T-cell (primary cell): ENCODE results near the gene UGT1A1. TPM values are rescaled to one million over a fixed set of nuclear protein-coding genes. Genes with fewer than 3 reads are reported as not detected.

Experiments
- ATAC-seq, 4 experiments: fragments of 200-7000 bp in 3 of 4; fragments of 150-1000 bp in 1 of 4; cut with Tn5 transposase; replicated peaks in 1 of 4; 1 replicate in 3 of 4; 2 replicates in 1 of 4; pipeline ENCODE4 v1.10.0; 2021; ENCODE audit warnings: moderate library complexity in 3 of 4, mild to moderate bottlenecking in 2 of 4, moderate number of reproducible peaks in 1 of 4
- CTCF ChIA-PET, 2 donors: fragments of 300-600 bp; sonication (Branson Sonifier 250); formaldehyde crosslinking; loops; one replicate each; lab custom pipeline; 2022; ENCODE audit warnings: antibody characterized with exemption in 2 of 2; lab: Charles Lee
- POLR2A ChIA-PET, 2 donors: fragments of 300-600 bp; sonication (Branson Sonifier 250); formaldehyde crosslinking; loops; one replicate each; lab custom pipeline; 2022; ENCODE audit warnings: antibody characterized with exemption in 2 of 2; lab: Charles Lee
- DNase-seq, 35 experiments: peaks; one replicate each; pipeline versions ENCODE4 v3.0.0 to v3.0.0-alpha.2; 2013 to 2023
- H3K27ac ChIP-seq: one replicate; pipeline ENCODE4 v1.5.1; 2013; ENCODE audit warnings: low read length
- H3K27me3 ChIP-seq, 2 experiments: replicated peaks in 1 of 2; 1 replicate in 1 of 2; 2 replicates in 1 of 2; pipeline versions ENCODE4 v1.6.1 to v1.7.0; 2013; ENCODE audit warnings: low read length in 1 of 2, mixed read lengths in 1 of 2; ENCODE audit not compliant: control insufficient read depth in 2 of 2, insufficient read depth in 2 of 2; ENCODE audit errors: extremely low read depth in 1 of 2
- H3K36me3 ChIP-seq, 2 donors: 1 replicate in 1 of 2; 2 replicates in 1 of 2; pipeline versions ENCODE4 v1.6.1 to v1.7.0; 2013; ENCODE audit warnings: low read length in 1 of 2; ENCODE audit not compliant: control insufficient read depth in 2 of 2, insufficient read depth in 1 of 2; ENCODE audit errors: extremely low read depth in 1 of 2
- H3K4me1 ChIP-seq, 2 experiments: 1 replicate in 1 of 2; 2 replicates in 1 of 2; pipeline versions ENCODE4 v1.6.1 to v1.7.0; 2013; ENCODE audit warnings: low read length in 2 of 2, mixed read lengths in 1 of 2; ENCODE audit not compliant: insufficient read depth in 2 of 2, control insufficient read depth in 1 of 2; ENCODE audit errors: extremely low read depth in 1 of 2
- H3K4me3 ChIP-seq, 2 donors: 1 replicate in 1 of 2; 2 replicates in 1 of 2; pipeline versions ENCODE4 v1.5.1 to v1.7.0; 2013; ENCODE audit warnings: mild to moderate bottlenecking in 2 of 2, low read length in 1 of 2, moderate library complexity in 1 of 2; ENCODE audit not compliant: control insufficient read depth in 1 of 2; ENCODE audit errors: extremely low read depth in 1 of 2
- H3K9me3 ChIP-seq: 2 replicates; pipeline ENCODE4 v1.7.0; 2013
- H3K27ac Mint-ChIP-seq, 2 donors: one replicate each; pipeline ENCODE4 v1.8.0; 2020 to 2021; ENCODE audit warnings: mild to moderate bottlenecking in 2 of 2, mixed read lengths in 2 of 2
- H3K27me3 Mint-ChIP-seq, 2 donors: one replicate each; pipeline ENCODE4 v1.8.0; 2021 to 2022; ENCODE audit warnings: mixed read lengths in 2 of 2
- H3K36me3 Mint-ChIP-seq: one replicate; pipeline ENCODE4 v1.8.0; 2021; ENCODE audit warnings: mixed read lengths
- H3K4me1 Mint-ChIP-seq, 3 donors: one replicate each; pipeline ENCODE4 v1.8.0; 2020 to 2022; ENCODE audit warnings: mixed read lengths in 3 of 3, mild to moderate bottlenecking in 1 of 3
- H3K4me3 Mint-ChIP-seq, 3 donors: one replicate each; pipeline ENCODE4 v1.8.0; 2020 to 2022; ENCODE audit warnings: mild to moderate bottlenecking in 3 of 3, mixed read lengths in 3 of 3, moderate library complexity in 3 of 3
- H3K9me3 Mint-ChIP-seq, 3 donors: one replicate each; pipeline ENCODE4 v1.8.0; 2020 to 2022; ENCODE audit warnings: mixed read lengths in 3 of 3
- WGBS: methylation state at CpG from one replicate; pipeline ENCODE4 v1.1.5; 2013; ENCODE audit warnings: missing lambda C conversion rate; ENCODE audit not compliant: insufficient coverage; 5-methylcytosine and 5-hydroxymethylcytosine counted together
- total RNA-seq, 35 experiments: library from RNA in 6 of 35; stranded (reverse) in 6 of 35; fragments of 120-200 nt in 1 of 35; gene quantifications; one replicate each; pipeline versions ENCODE4 v1.2.1 to v1.2.4 and lab custom pipeline; 2013 to 2026

UGT1A1 gene
- total RNA-seq, 5 donors from 2014 or later (not counting 1 experiment from before 2014, with no cell fraction given): not detected

DNA sequence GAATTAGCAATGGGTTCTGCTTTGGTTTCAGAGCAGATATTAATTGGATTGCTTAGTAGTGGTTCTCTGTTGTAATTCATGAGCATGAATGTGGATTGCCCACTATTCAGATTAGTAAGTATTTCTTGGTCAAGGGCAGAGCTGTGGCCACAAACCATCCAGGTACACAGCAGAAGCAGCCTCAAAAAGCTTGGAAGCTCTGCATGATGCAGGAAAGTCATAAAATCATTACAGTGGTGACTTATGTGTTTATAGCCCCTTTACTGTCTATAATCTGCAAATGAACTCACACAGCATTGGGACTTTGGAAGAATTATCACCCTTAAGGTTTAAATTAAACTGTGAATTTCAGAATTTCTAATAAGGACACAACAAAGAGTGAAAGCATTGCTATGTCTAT lies 1.9 kb upstream of the UGT1A1 start:
- ChIA-PET CTCF (no interaction called here), POLR2A (no interaction called here)
- H3K4me3 Mint-ChIP-seq: no peak overlapping the region
- Histone ChIP-seq H3K36me3 (no peaks in the 10 kb centered on the region), H3K9me3 (no peaks in the 10 kb centered on the region), H3K27ac (no peak overlapping the region), H3K27me3 (peaks cover 0 to 2% of the 10 kb centered on the region in 2 experiments), H3K4me3 (no peak overlapping the region), H3K4me1 (no peaks in the 10 kb centered on the region)
- H3K27ac Mint-ChIP-seq: no peak overlapping the region
- ATAC-seq (no peak), DNase-seq (no peak)
- no peaks in the 10 kb centered on the region for H3K36me3 Mint-ChIP-seq
- no peaks in the 10 kb centered on the region for H3K4me1 Mint-ChIP-seq
- peaks cover 0 to 8% of the 10 kb centered on the region in 2 donors for H3K27me3 Mint-ChIP-seq
- H3K9me3 Mint-ChIP-seq: no peaks in the 10 kb centered on the region

DNA sequence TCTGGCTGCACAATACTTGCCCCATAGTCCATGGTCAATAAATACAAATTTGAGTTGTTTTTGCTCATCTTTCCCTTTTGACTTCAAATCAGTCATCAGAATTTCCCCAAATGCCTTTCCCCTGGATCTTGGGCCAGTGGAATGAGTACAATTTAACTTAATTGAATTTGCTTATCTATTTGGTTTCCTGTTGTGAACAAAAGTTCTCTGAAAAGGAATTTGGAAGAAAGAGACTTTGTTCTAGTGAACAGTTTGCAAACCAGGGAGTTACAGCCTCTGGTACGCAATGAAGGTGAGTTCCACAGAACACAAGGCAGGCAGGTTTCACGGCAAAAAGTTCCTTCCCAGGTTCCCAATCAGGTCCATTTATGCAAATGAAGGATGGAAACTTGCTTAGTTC lies 1.2 kb upstream of the UGT1A1 start:
- Histone ChIP-seq H3K27ac (no peak overlapping the region), H3K27me3 (peaks cover 0 to 2% of the 10 kb centered on the region in 2 experiments), H3K4me1 (no peaks in the 10 kb centered on the region), H3K4me3 (no peak overlapping the region), H3K36me3 (no peaks in the 10 kb centered on the region), H3K9me3 (no peaks in the 10 kb centered on the region)
- DNase-seq (no peak), ATAC-seq (no peak)
- Mint-ChIP-seq H3K27ac (no peak overlapping the region), H3K27me3 (peaks cover 5 to 14% of the 10 kb centered on the region in 2 donors), H3K9me3 (no peaks in the 10 kb centered on the region), H3K4me1 (no peaks in the 10 kb centered on the region), H3K4me3 (no peak overlapping the region), H3K36me3 (no peaks in the 10 kb centered on the region)
- POLR2A ChIA-PET: no interaction called here
- CTCF ChIA-PET: no interaction called here
- no CpG with 5 or more reads among the region's 2 CpGs for WGBS

DNA sequence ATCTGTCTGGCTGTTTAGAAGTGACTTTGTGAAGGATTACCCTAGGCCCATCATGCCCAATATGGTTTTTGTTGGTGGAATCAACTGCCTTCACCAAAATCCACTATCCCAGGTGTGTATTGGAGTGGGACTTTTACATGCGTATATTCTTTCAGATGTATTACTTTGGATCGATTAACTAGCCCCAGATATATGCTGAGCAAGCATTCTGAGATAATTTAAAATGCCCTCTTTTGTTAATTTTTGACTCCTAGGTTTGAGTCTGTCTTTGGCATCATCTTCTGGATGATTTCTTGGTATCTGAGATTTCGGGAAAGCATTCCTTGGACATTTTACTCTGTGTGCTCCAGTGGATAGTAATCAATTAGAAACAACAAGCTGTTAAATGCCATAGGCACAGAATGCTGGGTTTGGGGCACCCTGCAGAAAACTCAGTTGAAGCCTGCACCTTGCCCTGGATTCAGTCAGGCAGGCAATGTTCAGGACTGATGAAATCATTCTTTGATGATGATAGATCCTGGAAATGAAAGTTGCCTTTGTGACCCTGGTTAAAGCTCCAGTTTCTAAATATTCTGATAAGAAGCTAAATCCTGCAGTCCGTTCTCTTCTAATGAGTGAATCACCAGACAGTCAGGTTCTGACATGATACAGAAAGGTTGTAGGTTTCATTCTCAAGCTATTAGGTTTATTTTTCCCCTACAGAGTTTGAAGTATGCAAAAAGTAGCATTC lies 1.1 kb downstream of the UGT1A1 start:
- Mint-ChIP-seq H3K27ac (no peak overlapping the region), H3K4me3 (no peak overlapping the region), H3K36me3 (no peaks in the 10 kb centered on the region), H3K9me3 (no peaks in the 10 kb centered on the region), H3K27me3 (peaks cover 19 to 22% of the 10 kb centered on the region in 2 donors), H3K4me1 (no peaks in the 10 kb centered on the region)
- H3K4me3 ChIP-seq: no peak overlapping the region
- H3K27me3 ChIP-seq: peaks cover 0 to 10% of the 10 kb centered on the region in 2 experiments
- no peaks in the 10 kb centered on the region for H3K9me3 ChIP-seq
- 50% methylated on average over 1 of the region's 4 CpGs for WGBS
- ChIA-PET CTCF (no interaction called here), POLR2A (no interaction called here)
- no peaks in the 10 kb centered on the region for H3K36me3 ChIP-seq
- ATAC-seq (no peak), DNase-seq (no peak)
- H3K27ac ChIP-seq: no peak overlapping the region
- H3K4me1 ChIP-seq: no peaks in the 10 kb centered on the region

DNA sequence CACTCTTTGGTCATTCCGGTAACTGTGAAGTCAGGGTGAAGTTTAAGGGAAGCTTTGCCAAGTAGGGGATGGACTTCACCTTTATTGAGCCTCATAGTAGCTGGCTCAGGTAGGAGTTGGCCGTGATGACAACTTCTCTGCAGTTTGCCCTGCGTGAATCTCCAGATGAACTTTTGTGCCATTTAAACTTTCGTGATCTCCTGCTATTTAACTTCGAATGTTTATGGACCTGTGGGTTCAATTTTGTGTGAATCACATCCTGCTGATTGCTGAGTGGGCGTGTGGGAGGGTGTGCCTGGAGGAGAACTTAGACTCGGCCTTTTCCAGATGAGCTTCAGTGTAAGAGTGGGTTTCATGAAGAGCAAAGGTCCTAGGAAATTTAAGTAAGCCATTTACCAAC lies 4.2 kb downstream of the UGT1A1 start:
- H3K4me1 Mint-ChIP-seq: no peaks in the 10 kb centered on the region
- H3K27ac ChIP-seq: no peak overlapping the region
- H3K27ac Mint-ChIP-seq: no peak overlapping the region
- ATAC-seq (no peak), DNase-seq (no peak)
- ChIA-PET CTCF (no interaction called here), POLR2A (no interaction called here)
- H3K4me3 Mint-ChIP-seq: no peak overlapping the region
- peaks cover 33 to 36% of the 10 kb centered on the region in 2 donors for H3K27me3 Mint-ChIP-seq
- H3K9me3 ChIP-seq: no peaks in the 10 kb centered on the region
- WGBS: 69% methylated on average over 7 of the region's 7 CpGs
- H3K9me3 Mint-ChIP-seq: no peaks in the 10 kb centered on the region
- H3K36me3 Mint-ChIP-seq: no peaks in the 10 kb centered on the region
- H3K27me3 ChIP-seq: peaks cover 0 to 15% of the 10 kb centered on the region in 2 experiments
- no peaks in the 10 kb centered on the region for H3K4me1 ChIP-seq
- H3K4me3 ChIP-seq: no peak overlapping the region
- no peaks in the 10 kb centered on the region for H3K36me3 ChIP-seq

DNA sequence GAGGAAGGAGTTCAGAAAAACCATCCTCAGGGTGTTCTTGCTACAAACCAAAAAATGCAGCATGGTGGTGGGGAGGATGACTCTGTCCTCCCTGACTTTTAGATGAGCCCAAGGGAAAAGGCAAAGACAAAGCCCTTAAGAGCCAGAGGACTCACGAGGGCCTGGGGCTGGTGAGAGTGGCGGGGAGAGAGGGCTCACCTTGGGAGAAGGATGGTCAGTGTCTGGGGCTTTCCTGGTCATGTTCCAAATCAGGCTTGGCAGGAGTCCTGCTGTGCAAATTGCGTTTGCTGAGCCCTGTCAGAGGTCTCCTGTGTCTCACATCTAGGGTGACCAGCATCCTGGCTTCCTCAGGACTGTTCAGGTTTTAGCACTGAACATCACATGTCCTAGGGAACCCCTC lies 4.7 kb downstream of the UGT1A1 start:
- Histone ChIP-seq H3K4me3 (no peak overlapping the region), H3K27ac (no peak overlapping the region), H3K9me3 (no peaks in the 10 kb centered on the region), H3K4me1 (no peaks in the 10 kb centered on the region), H3K36me3 (no peaks in the 10 kb centered on the region), H3K27me3 (peaks cover 0 to 15% of the 10 kb centered on the region in 2 experiments)
- H3K4me3 Mint-ChIP-seq: no peak overlapping the region
- no peaks in the 10 kb centered on the region for H3K4me1 Mint-ChIP-seq
- no peaks in the 10 kb centered on the region for H3K36me3 Mint-ChIP-seq
- no peak for ATAC-seq
- peaks cover 33 to 38% of the 10 kb centered on the region in 2 donors for H3K27me3 Mint-ChIP-seq
- no peaks in the 10 kb centered on the region for H3K9me3 Mint-ChIP-seq
- POLR2A ChIA-PET: no interaction called here
- WGBS: 56% methylated on average over 3 of the region's 3 CpGs
- CTCF ChIA-PET: no interaction called here
- DNase-seq: no peak
- H3K27ac Mint-ChIP-seq: no peak overlapping the region

DNA sequence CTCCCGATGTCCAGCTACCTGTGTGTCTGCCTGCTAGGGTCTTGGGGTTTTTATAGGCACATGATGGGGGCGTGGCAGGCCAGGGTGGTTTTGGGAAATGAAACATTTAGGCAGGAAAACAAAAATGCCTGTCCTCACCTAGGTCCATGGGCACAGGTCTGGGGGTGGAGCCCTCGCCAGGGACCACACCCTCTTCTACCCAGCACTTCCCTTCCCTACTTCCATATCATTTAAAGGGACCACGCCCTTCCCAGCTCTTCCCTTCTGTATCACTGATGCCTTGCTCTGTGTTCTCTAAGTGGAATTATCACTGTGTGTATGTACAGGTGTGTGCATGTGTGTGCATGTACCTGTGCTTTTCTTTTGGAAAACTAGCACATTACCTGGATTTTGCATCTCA lies 6.3 kb downstream of the UGT1A1 start:
- Mint-ChIP-seq H3K4me3 (no peak overlapping the region), H3K27ac (no peak overlapping the region), H3K27me3 (peaks cover 37 to 38% of the 10 kb centered on the region in 2 donors), H3K9me3 (no peaks in the 10 kb centered on the region), H3K4me1 (no peaks in the 10 kb centered on the region), H3K36me3 (no peaks in the 10 kb centered on the region)
- no peak for ATAC-seq
- H3K27ac ChIP-seq: no peak overlapping the region
- ChIA-PET CTCF (no interaction called here), POLR2A (no interaction called here)
- no peaks in the 10 kb centered on the region for H3K36me3 ChIP-seq
- H3K4me1 ChIP-seq: no peaks in the 10 kb centered on the region
- 75% methylated on average over 2 of the region's 4 CpGs for WGBS
- DNase-seq: no peak
- H3K4me3 ChIP-seq: no peak overlapping the region
- no peaks in the 10 kb centered on the region for H3K9me3 ChIP-seq
- H3K27me3 ChIP-seq: peaks cover 0 to 15% of the 10 kb centered on the region in 2 experiments
